GM10266 (cell line): ENCODE results near the gene TMEM132E.
"Not testable (repeated sequence)": the region's sequence is repeated elsewhere in the genome, so short reads cannot be mapped to it uniquely, and the experiment has no call there.

Experiments used
- DNase-seq: peaks from one replicate; pipeline ENCODE4 v3.0.0; 2012; ENCODE audit errors: extremely low spot score
- TF ChIP-seq, protein P1 (sequence below): IDR thresholded peaks from 2 replicates; pipeline ENCODE4 v1.5.1; 2012; ENCODE audit warnings: mild to moderate bottlenecking, low read depth; ENCODE audit not compliant: control insufficient read depth, insufficient read depth; ENCODE audit errors: missing control alignments

Gene TMEM132E

DNA sequence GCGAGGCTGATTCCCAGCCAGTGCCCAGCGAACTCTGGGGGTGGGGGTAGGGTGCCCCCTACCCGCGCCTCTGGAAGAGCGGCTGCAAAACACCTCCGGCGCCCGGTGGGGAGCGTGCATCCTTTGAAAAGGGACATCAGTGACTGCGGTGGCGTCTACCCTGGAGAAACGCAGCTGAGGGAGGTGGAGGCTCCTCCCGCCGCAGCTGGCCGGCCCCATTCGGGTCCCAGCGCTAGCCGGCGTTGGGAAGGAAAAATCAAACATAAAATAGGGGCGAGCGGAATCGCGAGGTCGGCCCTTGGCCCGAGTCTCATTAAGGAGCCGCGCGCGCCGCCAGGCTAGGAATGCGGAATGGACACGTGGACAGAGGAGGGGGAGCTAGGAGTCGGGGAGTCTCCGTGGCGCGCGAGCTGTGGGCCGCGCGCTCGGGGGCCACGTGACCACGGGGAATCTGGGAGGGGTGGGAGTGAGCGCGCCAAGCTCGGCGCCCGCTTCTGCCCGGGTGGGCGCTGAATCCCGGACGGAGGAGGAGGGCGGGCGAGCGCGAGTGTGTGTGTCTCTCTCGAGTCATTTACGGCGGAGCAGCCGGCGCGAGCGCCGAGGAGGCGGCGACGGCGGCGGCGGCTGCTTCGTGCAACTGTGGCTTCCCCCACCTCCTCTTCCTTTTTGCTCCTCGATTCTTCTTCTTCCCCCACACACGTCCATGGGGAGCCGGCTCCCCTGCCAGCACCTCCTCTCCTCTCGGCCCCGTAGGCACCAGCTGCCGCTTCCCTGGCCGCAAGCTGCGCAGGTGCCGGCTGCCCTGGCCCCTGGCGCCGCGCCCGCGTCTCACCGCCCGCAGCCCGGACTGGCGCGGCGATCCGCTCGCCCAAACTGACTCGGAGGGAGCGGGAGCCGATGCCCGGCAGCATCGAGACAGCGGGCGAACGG lies at the start of gene TMEM132E:
TSS of gene TMEM132E (plus strand) at position 566 of the 930 bp plus-strand sequence. CDS start 1,495 bp downstream, outside the sequence.
- TF ChIP-seq, protein P1, sequence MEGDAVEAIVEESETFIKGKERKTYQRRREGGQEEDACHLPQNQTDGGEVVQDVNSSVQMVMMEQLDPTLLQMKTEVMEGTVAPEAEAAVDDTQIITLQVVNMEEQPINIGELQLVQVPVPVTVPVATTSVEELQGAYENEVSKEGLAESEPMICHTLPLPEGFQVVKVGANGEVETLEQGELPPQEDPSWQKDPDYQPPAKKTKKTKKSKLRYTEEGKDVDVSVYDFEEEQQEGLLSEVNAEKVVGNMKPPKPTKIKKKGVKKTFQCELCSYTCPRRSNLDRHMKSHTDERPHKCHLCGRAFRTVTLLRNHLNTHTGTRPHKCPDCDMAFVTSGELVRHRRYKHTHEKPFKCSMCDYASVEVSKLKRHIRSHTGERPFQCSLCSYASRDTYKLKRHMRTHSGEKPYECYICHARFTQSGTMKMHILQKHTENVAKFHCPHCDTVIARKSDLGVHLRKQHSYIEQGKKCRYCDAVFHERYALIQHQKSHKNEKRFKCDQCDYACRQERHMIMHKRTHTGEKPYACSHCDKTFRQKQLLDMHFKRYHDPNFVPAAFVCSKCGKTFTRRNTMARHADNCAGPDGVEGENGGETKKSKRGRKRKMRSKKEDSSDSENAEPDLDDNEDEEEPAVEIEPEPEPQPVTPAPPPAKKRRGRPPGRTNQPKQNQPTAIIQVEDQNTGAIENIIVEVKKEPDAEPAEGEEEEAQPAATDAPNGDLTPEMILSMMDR = no peak
- peak; percentile 53 for DNase-seq

DNA sequence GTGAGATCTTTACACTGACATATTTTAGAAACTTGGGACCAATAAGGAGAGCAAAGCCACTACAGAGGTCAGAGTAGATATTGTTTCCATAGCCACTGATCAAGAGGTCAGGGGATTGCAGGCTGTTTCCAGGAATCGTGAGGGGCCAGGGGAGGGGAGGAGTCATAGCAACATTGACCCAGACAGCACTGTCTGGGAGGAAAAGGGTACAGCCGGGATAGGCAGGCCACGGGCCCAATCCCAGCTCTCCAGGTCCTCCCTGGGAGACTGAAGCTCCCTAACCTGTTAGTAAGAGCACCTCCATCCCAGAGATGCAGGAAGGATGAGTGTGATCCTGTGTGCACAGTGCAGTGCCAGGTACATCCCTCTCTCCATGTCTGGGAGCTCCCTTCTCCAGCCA lies 48.5 kb upstream of the TMEM132E start:
- DNase-seq = no peak
- TF ChIP-seq, protein P1 = no peak

DNA sequence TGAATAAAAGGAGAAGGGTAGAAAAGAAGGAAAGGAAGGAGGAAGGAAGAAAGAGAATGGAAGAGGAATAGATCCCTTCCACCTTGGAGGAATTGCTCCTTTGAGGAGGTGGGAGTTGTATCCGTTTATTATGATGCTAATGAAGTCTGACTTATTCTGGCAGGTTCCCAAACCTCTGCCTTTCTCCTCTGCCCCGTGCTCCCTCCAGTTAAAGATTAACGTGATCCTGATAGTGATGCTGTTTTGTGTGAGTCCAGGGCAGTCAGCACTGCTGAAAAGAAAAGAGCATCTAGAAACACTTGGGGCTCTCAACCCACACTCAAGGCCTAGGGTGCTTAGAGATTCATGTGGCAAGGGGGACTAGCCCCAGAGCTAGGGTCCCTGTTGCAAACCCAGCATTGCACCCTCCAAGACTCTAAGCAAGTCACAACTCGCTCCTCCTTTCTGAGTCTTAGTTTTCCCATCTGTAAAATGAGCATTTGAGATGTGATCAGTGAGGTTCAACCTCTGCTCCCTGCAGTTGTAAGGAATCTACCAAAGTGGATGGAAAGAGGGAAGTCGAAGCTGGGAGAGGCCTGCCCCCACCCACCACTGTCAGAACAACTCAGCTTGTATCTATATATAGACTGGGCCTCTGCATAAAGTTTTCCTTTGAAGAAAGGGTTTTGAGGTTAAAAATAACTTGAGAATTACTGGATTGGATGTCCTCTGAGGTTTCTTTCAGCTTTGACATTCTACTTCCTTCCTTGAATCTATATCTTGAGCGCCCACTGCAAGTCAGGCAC lies 46.9 kb upstream of the TMEM132E start:
- TF ChIP-seq, protein P1 = no peak
- DNase-seq = no peak

GRCh38 chr17:34533806-34534527 lies 45.4 kb upstream of the TMEM132E start:
- no peak for DNase-seq
- TF ChIP-seq, protein P1 = no peak

DNA sequence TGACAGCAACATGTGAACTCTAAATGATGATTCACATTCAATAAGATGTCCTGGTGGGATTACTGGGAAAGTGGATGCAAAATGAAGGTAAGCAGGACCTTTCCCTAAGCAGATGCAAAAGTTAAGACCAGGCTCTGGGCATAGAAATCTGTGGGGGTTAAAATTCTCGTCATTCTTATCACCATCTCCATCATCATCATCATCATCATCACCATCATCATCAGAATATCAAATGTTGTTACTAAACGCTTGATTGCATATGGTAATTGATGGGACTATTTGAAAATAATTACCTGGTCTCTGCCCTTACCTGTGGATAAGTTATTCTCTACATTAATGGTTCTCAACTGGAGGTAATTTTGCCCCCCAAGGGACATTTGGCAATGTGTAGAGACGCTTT lies 41.9 kb upstream of the TMEM132E start:
- TF ChIP-seq, protein P1 = no peak
- DNase-seq = no peak

GRCh38 chr17:34538582-34538981 lies 40.8 kb upstream of the TMEM132E start:
- DNase-seq = not testable (repeated sequence)

GRCh38 chr17:34539881-34540280 lies 39.5 kb upstream of the TMEM132E start:
- TF ChIP-seq, protein P1 = no peak
- no peak for DNase-seq
